Activated CD8-positive, alpha-beta memory T cell treated with anti-CD3 and anti-CD28 coated beads, Interleukin-2, amount 50 U/mL, for 48 hours (primary cell): ENCODE data around the gene TTYH3.

Experiments used
- DNase-seq: peaks from one replicate; pipeline ENCODE4 v3.0.0-alpha.2; 2020

The TTYH3 gene

GRCh38 chr7:2617325-2617905 is 14.4 kb upstream of the TTYH3 start:
- no peak for DNase-seq

GRCh38 chr7:2619116-2619515 is 12.7 kb upstream of the TTYH3 start:
- no peak for DNase-seq

- DNase-seq = no peak
Measured at GRCh38 chr7:2621061-2621828, 10.5 kb upstream of the TTYH3 start.

- no peak for DNase-seq
Measured at GRCh38 chr7:2621948-2622640, 9.7 kb upstream of the TTYH3 start.

DNA sequence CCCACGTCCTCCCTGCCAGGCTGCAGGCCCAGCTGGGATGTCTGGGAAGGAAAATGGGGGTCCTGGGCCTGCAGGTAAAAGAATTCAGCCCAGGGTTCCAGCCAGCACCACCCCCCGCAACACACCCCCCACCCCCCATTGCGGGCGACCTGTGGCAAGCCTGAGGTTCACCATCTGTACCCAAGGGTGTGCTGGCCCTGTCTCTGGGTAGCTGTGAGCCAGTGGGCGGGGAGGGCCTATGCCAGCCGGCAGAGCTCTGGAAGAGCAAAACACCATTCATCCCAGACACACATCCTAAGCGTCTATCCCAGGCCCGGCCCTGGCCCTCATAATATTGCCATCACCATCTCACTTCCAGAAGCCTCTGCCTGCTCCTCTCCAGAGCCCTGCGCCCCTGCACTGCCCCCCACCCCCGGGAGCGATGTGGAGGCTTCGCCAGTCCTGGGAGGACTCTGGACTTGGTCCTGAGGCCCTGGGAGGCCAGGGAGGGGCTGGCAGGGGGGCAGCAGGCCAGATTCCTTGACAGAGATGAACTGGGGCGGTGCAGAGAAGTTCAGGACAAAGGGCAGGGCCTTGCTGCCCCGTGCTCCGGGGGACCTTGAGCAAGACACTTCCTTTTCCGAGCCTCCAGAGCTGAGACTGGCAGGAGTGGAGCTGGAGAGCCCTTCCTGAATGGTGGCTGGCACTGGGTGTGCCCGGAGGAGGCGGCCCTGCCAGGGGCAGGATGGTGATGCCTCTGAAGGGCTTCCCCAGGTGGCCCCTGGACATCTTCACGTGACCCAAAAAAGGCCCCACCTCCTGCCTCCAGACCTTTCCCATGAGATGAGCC is 8.7 kb upstream of the TTYH3 start:
- DNase-seq = no peak

DNA sequence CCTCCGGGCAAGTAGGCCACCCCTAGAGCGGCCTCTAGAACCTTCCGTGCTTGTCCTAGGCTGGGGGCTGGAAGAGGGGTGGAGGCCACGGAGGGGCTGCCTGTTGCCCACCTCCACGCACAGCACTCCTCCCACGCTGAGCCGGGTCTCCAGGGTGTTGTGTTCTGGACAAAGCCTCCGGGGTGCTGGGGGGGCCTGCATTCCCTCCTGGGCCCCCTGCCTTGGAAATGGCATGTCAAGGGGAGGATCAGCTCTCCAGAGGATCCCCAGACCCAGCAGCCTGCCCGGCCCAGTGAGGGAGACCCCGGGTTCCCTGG is 8.1 kb upstream of the TTYH3 start:
- DNase-seq = no peak

GRCh38 chr7:2624293-2624886 is 7.4 kb upstream of the TTYH3 start:
- DNase-seq = no peak

GRCh38 chr7:2626498-2627117 is 5.2 kb upstream of the TTYH3 start:
- DNase-seq = no peak

DNA sequence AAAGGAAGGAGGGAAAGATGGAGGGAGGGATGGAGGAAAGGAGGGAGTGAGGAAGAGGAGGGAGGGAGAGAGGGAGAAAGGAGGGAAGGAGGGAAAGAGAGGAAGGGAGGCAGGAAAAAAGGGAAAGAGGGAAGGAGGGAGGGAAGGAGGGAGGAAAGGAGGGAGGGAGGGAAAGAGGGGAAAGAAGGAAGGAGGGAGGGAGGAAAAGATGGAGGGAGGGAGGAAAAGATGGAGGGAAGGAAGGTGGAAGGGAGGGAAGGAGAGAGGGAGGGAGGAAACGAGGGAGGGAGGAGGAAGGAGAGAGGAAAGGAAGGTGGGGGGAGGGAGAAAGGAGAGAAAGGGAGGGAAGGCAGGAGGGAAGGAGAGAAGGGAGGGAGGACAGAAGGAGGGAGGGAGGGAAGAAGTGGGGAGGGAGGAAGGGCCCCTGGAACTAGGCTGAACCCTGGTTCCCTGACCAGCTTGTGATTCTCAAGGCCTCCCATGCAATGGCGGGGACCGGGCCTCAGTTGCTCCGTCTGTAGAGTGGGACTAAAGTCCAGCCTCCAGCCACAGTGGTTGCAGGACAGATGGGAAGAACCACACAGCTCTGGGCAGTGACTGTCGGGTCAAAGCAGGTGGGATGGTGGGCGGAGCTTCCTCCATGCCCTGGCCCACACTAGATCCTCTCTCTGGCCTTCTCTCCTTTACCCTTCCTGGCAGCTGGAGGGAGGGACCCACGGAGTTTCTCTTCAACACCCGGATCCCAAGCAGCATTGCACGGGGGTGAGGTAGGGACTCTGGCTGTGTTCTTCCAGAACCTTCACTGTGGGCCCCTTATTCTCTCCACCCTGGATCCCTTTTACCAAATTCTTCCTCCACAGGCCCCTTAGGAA is 4.3 kb upstream of the TTYH3 start:
- DNase-seq = no peak

- DNase-seq = no peak
Measured at GRCh38 chr7:2628130-2628482, 3.7 kb upstream of the TTYH3 start.

- no peak for DNase-seq
Measured at GRCh38 chr7:2628891-2629290, 2.9 kb upstream of the TTYH3 start.

DNA sequence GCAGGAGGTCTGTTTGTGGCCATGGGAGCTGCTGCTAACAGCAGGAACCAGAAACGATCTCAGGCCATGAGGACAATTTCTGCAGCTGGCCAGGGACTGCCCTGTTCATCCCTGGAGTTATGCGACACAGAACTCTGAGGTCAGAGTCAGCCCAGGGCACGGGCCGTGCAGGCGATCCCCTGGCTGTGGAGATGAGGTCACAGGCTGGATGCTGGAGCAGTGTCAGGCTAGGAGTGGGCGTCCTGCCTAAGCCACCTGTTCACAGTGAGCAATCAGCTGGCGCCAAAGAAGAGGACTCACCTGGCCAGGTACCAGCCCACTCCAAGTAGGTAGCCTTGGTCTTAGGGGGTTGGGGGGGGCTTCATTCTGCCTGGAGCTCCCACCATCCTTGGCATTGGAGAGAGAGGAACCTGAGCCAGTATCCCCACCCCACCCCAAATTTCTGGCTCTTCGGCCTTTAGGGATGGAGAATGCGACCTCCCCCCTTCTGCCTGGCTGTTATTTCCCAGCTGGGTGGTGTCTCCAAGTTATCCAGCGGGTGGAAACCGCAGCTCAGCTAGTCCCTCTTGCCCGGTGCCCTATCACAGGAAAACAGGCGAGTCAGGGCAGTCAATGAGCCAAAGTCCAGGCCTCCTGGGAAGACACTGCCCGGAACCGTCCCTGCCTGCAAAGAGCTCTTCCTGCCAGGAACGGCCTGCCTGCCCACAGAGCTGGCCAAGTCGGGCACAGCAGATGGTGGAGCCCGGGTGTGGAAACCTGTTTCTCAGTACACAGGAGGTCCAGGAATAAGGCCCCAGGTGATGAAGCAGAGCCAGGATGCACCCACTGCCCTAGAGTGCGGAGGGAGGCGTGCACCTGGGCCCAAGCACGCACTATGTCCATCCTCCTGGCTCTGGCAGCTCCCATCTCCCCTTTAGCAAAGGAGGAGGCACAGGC is 1.8 kb upstream of the TTYH3 start:
- DNase-seq = no peak

GRCh38 chr7:2632733-2633537 is 1.1 kb downstream of the TTYH3 start:
- DNase-seq = peak; percentile 68

DNA sequence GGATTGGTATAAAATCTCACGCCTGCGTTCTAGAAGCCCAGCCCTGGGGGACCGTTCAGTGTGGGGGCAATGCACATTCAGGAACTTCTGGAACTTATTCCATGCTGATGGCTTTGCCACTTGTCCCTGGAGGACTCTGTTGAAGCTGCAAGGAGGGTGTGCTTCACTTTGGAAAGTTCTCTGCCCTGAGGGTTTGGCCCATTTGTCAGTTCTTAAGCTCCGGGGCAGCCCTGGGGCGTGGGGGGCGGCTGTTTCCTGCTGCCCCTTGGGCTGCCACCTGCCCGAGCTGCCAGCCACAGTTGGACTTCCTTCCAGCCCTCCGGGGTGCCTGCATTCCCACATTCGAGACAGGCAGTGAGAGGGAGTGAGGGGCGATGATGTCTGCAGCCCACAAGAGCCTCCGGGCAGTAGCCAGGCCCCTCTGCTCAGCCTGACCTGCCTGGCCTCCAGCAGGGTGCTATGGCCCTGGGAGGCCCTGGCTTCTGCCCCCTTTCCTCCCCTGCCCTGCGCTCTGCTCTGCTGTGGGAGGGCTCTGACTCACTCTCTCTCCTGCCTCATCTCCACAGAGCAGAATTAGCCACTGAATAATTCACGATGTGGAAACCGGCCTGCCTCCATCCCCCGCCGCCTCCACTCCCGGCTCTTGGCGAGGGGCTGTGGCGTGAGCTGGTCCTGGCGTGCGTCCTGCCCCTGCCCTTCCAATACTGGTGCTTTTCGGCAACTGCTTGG is 1.9 kb downstream of the TTYH3 start:
- peak; percentile 73 for DNase-seq

- no peak for DNase-seq
Measured at GRCh38 chr7:2634267-2635145, 2.7 kb downstream of the TTYH3 start.

- no peak for DNase-seq
Measured at GRCh38 chr7:2635148-2635668, 3.4 kb downstream of the TTYH3 start.
